Measurements from ENCODE around the gene TCP11L2. TPM values are rescaled to one million over a fixed set of nuclear protein-coding genes. Genes with fewer than 3 reads are reported as not detected.

Gene TCP11L2
- polyA plus RNA-seq, 1 experiment = 16.8 TPM

DNA sequence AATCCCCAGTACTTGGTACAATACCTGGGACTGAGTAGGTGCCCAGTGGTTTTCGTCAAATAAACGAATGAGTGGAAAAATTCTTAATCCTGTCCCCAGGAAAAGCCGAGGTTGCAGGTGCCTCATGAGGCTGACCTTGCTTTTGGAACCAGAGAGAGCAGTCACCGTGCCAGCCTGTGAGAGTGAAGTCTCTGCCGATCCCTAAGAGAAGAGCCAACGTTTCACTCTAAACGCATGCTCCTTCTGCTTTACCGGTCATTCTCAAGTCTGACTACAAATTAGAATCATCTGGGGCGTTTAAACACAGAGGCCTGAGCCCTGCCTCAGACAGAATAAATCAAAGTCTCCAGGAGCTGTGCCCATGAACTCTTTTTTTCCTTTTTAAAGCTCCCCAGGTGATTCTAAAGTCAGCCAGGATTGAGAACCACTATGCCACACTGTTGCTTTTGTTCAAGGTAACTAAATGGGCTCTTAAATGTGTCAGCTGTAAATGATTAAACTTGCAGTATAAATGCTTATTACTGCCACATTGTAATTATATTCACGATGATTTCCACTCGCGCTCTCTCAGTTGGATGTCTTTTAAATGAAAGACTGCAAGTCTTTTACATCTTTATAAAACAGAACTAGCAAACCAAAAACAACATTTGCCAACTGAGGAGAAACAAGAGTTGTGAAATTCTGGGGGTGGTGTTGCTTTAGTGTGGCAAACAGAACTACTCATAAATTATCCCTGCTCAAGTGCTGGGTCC, 26.9 kb downstream of the TCP11L2 start:
- ChIA-PET POLR2A (no interaction called here), CTCF (no interaction called here)
- TF ChIP-seq, protein P1, sequence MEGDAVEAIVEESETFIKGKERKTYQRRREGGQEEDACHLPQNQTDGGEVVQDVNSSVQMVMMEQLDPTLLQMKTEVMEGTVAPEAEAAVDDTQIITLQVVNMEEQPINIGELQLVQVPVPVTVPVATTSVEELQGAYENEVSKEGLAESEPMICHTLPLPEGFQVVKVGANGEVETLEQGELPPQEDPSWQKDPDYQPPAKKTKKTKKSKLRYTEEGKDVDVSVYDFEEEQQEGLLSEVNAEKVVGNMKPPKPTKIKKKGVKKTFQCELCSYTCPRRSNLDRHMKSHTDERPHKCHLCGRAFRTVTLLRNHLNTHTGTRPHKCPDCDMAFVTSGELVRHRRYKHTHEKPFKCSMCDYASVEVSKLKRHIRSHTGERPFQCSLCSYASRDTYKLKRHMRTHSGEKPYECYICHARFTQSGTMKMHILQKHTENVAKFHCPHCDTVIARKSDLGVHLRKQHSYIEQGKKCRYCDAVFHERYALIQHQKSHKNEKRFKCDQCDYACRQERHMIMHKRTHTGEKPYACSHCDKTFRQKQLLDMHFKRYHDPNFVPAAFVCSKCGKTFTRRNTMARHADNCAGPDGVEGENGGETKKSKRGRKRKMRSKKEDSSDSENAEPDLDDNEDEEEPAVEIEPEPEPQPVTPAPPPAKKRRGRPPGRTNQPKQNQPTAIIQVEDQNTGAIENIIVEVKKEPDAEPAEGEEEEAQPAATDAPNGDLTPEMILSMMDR (IDR thresholded peaks at IDR 0.05; ENCODE audit: insufficient read depth, low read depth, low read length) = no peak
- Histone ChIP-seq H3K27me3 (ENCODE audit: control insufficient read depth, insufficient read depth, low read length) (peaks cover 3% of the 10 kb centered on the region; the same call in 1 of the 2 replicates), H3K36me3 (ENCODE audit: control insufficient read depth, insufficient read depth, low read length) (peaks cover 9% of the 10 kb centered on the region), H3K4me3 (ENCODE audit: low read depth, low read length) (no peak overlapping the region)
- DNase-seq (ENCODE audit: low read depth) = no peak

DNA sequence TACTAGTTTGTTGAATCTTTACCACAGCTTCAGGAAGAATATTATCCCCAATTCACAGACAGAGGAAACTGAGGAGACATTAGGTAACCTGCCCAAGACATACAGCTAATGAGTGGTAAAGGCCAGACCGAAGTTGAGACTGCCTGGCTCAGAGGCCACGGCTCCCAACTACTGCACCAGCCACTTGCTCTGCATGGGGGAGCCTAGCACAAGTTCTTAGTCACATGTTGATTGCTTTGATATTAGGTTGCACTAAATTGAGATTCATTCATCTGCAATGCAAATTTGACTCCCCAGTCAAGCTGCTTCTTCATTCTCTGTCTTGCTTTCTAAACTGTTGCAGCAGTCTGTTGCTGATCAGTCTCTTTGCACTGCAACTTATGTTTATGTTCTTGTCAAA, 29.1 kb downstream of the TCP11L2 start:
- TF ChIP-seq, protein P1 (IDR thresholded peaks at IDR 0.05; ENCODE audit: insufficient read depth, low read depth, low read length) = no peak
- CTCF ChIA-PET = interaction anchor here (1.0 kb wide), 1 partner anchor 27 kb away, joined by 4 read pairs; no protein-coding TSS in a partner anchor
- H3K4me3 ChIP-seq (ENCODE audit: low read depth, low read length) = no peak overlapping the region
- H3K27me3 ChIP-seq (ENCODE audit: control insufficient read depth, insufficient read depth, low read length) = peaks cover 3% of the 10 kb centered on the region; the same call in 1 of the 2 replicates
- H3K36me3 ChIP-seq (ENCODE audit: control insufficient read depth, insufficient read depth, low read length) = peaks cover 4% of the 10 kb centered on the region
- no peak for DNase-seq (ENCODE audit: low read depth)
- POLR2A ChIA-PET = no interaction called here

DNA sequence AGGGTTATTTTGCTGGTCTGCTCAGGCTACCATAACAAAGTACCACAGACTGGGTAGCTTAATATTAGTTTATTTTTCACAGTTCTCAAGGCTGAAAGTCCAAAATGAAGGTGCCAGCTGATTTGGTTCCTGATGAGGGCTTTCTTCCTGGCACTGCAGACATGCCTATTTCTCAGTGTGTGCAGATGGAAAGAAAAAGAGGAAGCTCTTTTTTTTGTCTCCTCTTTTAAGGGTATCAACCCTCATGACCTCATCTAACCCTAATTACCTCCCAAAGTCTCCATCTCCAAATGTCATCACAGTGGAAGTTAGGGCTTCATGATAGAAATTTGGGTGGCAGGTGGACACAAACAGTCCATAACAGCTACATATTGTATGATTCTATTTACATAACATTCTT, 30.0 kb downstream of the TCP11L2 start:
- H3K27me3 ChIP-seq (ENCODE audit: control insufficient read depth, insufficient read depth, low read length) = peaks cover 3% of the 10 kb centered on the region; the same call in 1 of the 2 replicates
- CTCF ChIA-PET = no interaction called here
- TF ChIP-seq, protein P1 (IDR thresholded peaks at IDR 0.05; ENCODE audit: insufficient read depth, low read depth, low read length) = no peak
- POLR2A ChIA-PET = no interaction called here
- DNase-seq (ENCODE audit: low read depth) = no peak
- no peak overlapping the region for H3K4me3 ChIP-seq (ENCODE audit: low read depth, low read length)
- peaks cover 4% of the 10 kb centered on the region for H3K36me3 ChIP-seq (ENCODE audit: control insufficient read depth, insufficient read depth, low read length)

DNA sequence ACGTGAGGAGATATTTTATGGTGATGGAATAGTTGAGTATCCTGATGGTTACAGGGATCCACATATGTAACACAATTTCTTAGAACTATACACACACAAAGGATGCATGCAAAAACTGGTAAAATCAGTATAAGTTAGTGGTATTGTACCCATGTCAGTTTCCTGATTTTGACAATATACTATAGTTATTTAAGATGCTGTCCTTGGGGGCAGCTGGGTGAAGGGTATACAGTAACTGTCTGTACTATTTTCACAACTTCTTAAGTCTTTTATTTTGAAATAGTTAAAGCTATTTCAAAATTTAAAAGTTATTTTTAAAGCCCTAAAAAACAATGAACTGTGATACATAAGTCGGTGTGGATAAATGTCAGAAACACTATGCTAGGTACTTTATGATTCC, 30.5 kb downstream of the TCP11L2 start:
- ChIA-PET POLR2A (no interaction called here), CTCF (no interaction called here)

DNA sequence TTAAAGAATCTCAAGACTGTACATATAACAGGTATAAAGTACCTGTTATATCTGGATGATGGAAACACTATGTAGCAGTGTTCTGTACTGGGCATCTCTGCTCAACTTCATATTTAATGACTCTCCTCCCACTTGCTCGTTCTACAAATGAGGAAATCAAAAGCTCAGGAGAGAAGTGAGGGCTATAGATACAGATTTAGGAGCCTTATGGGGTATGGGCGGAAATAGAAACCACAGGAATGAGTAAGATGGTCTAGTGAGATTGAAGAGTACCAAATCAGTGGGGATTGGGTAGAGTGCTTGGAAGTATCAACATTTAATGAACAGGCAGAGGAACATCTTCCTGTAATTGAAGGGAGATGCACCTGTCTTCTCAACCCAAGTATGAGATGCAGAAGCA, 31.2 kb downstream of the TCP11L2 start:
- no peak overlapping the region for H3K4me3 ChIP-seq (ENCODE audit: low read depth, low read length)
- CTCF ChIA-PET = interaction anchor here (0.6 kb wide), 1 partner anchor 45 kb away, joined by 5 read pairs; no protein-coding TSS in a partner anchor
- H3K36me3 ChIP-seq (ENCODE audit: control insufficient read depth, insufficient read depth, low read length) = peaks cover 4% of the 10 kb centered on the region
- POLR2A ChIA-PET = no interaction called here
- TF ChIP-seq, protein P1 (IDR thresholded peaks at IDR 0.05; ENCODE audit: insufficient read depth, low read depth, low read length) = no peak
- H3K27me3 ChIP-seq (ENCODE audit: control insufficient read depth, insufficient read depth, low read length) = peaks cover 3% of the 10 kb centered on the region; the same call in 1 of the 2 replicates
- DNase-seq (ENCODE audit: low read depth) = no peak

More for the DNA sequence above, 30.5 kb downstream of the TCP11L2 start:
- Histone ChIP-seq H3K36me3 (ENCODE audit: control insufficient read depth, insufficient read depth, low read length) (peaks cover 4% of the 10 kb centered on the region), H3K27me3 (ENCODE audit: control insufficient read depth, insufficient read depth, low read length) (peaks cover 3% of the 10 kb centered on the region; the same call in 1 of the 2 replicates), H3K4me3 (ENCODE audit: low read depth, low read length) (no peak overlapping the region)
- TF ChIP-seq, protein P1 (IDR thresholded peaks at IDR 0.05; ENCODE audit: insufficient read depth, low read depth, low read length) = no peak
- no peak for DNase-seq (ENCODE audit: low read depth)
